Stimulated activated CD8-positive, alpha-beta memory T cell treated with anti-CD3 and anti-CD28 coated beads, Interleukin-4, amount 100 ng/mL, for 24 hours (primary cell): ENCODE measurements around the gene APBA2.

Source experiments
- DNase-seq: peaks from one replicate; pipeline ENCODE4 v3.0.0-alpha.2; 2020; ENCODE audit warnings: low read depth

Gene APBA2

GRCh38 chr15:28983432-28984311, 97.9 kb downstream of the APBA2 start:
- no peak for DNase-seq

- DNase-seq, result no peak
Measured at GRCh38 chr15:28984421-28985315, 98.9 kb downstream of the APBA2 start.

- DNase-seq, result no peak
Measured at GRCh38 chr15:28985316-28985645, 99.5 kb downstream of the APBA2 start.

GRCh38 chr15:28985691-28986090, 99.9 kb downstream of the APBA2 start:
- DNase-seq, result no peak

- no peak for DNase-seq
Measured at GRCh38 chr15:28986108-28986507, 100.3 kb downstream of the APBA2 start.

- no peak for DNase-seq
Measured at GRCh38 chr15:28986726-28987125, 101.0 kb downstream of the APBA2 start.

GRCh38 chr15:28987337-28987736, 101.6 kb downstream of the APBA2 start:
- no peak for DNase-seq

GRCh38 chr15:28989239-28989830, 103.6 kb downstream of the APBA2 start:
- DNase-seq, result no peak

GRCh38 chr15:28989896-28990295, 104.1 kb downstream of the APBA2 start:
- no peak for DNase-seq

GRCh38 chr15:28990390-28990789, 104.6 kb downstream of the APBA2 start:
- DNase-seq, result no peak

GRCh38 chr15:28991236-28992171, 105.7 kb downstream of the APBA2 start:
- DNase-seq, result no peak

GRCh38 chr15:28992336-28992864, 106.6 kb downstream of the APBA2 start:
- no peak for DNase-seq

- DNase-seq, result no peak
Measured at GRCh38 chr15:28993051-28993719, 107.4 kb downstream of the APBA2 start.

GRCh38 chr15:28993720-28994053, 107.9 kb downstream of the APBA2 start:
- no peak for DNase-seq

- peak; percentile 57 for DNase-seq
Measured at GRCh38 chr15:28994142-28994830, 108.5 kb downstream of the APBA2 start.

GRCh38 chr15:28994831-28995596, 109.2 kb downstream of the APBA2 start:
- DNase-seq, result no peak

GRCh38 chr15:28995705-28996104, 109.9 kb downstream of the APBA2 start:
- DNase-seq, result no peak

GRCh38 chr15:28996289-28996688, 110.5 kb downstream of the APBA2 start:
- DNase-seq, result no peak

- no peak for DNase-seq
Measured at GRCh38 chr15:28996953-28997352, 111.2 kb downstream of the APBA2 start.
